ENCODE results near the gene DBR1.

DBR1 gene

GRCh38 chr3:138197524-138197923, 22.8 kb upstream of the DBR1 start:
- DNase-seq (ENCODE audit: extremely low read depth, low read depth) = no peak
- TF ChIP-seq CTCF (IDR thresholded peaks at IDR 0.05; ENCODE audit: low read depth, low read length) = no peak

- no peak for DNase-seq (ENCODE audit: extremely low read depth, low read depth)
- TF ChIP-seq CTCF (IDR thresholded peaks at IDR 0.05; ENCODE audit: low read depth, low read length) = no peak
Measured at GRCh38 chr3:138197058-138197457, 22.3 kb upstream of the DBR1 start.

GRCh38 chr3:138196023-138196422, 21.3 kb upstream of the DBR1 start:
- no peak for DNase-seq (ENCODE audit: extremely low read depth, low read depth)
- no peak for TF ChIP-seq CTCF (IDR thresholded peaks at IDR 0.05; ENCODE audit: low read depth, low read length)

- no peak for TF ChIP-seq CTCF (IDR thresholded peaks at IDR 0.05; ENCODE audit: low read depth, low read length)
- DNase-seq (ENCODE audit: extremely low read depth, low read depth) = no peak
Measured at GRCh38 chr3:138195481-138195880, 20.8 kb upstream of the DBR1 start.

- TF ChIP-seq CTCF (IDR thresholded peaks at IDR 0.05; ENCODE audit: low read depth, low read length) = no peak
- DNase-seq (ENCODE audit: extremely low read depth, low read depth) = no peak
Measured at GRCh38 chr3:138188013-138188730, 13.5 kb upstream of the DBR1 start.

- TF ChIP-seq CTCF (IDR thresholded peaks at IDR 0.05; ENCODE audit: low read depth, low read length) = no peak
- DNase-seq (ENCODE audit: extremely low read depth, low read depth) = no peak
Measured at GRCh38 chr3:138187296-138188012, 12.7 kb upstream of the DBR1 start, which contains the start of gene ARMC8. TSS of gene ARMC8 (plus strand) at chr3:138187301. CDS start at chr3:138187555, 254 bp downstream.

GRCh38 chr3:138186803-138187295, 12.1 kb upstream of the DBR1 start:
- DNase-seq (ENCODE audit: extremely low read depth, low read depth) = peak; percentile 54
- TF ChIP-seq CTCF (IDR thresholded peaks at IDR 0.05; ENCODE audit: low read depth, low read length) = no peak
